KG1 (cell line): ENCODE results near the gene AK9.
"Not testable (repeated sequence)": the region's sequence is repeated elsewhere in the genome, so short reads cannot be mapped to it uniquely, and the experiment has no call there.

Source experiments
- DNase-seq: peaks from one replicate; lab custom pipeline; 2025; lab: John Stamatoyannopoulos, UW

AK9 gene

DNA sequence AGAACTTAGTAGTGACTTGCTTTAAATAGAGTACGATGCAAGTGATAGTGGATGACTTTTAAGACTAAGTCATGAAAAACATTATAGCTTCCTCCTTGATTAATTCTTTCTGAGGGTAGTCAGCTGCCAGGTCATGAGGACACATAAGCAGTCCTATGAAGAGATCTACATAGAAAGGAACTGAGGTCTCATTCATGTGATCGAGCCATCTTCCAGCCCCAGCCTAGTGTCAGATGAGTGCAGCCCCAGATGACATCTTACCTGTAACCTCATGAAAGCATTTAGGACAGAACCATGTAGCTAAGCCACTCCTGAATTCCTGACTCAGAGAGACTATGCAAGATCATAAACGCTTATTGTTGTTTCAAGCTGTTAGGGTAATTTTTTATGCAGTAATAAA lies 67.7 kb downstream of the AK9 start:
- DNase-seq: no peak

DNA sequence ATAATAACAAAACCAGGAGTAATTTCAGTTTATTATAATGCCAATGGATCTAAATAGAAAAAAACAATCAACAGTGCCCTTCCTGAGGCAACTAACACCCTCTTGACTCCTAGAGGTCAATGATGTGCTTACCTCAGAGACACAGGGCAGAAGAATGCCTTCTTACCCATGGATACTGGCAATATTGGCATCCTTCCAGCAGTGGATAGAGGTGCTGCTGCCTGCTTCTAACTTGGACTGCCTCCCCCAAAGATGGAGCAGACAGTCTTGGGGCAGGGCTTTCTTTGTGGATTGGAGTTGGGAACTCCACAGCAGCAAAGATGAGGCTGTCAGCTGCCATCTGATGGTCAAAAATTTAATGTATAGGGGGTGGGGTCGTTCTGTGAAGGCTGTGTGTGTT lies 78.7 kb downstream of the AK9 start:
- no peak for DNase-seq

DNA sequence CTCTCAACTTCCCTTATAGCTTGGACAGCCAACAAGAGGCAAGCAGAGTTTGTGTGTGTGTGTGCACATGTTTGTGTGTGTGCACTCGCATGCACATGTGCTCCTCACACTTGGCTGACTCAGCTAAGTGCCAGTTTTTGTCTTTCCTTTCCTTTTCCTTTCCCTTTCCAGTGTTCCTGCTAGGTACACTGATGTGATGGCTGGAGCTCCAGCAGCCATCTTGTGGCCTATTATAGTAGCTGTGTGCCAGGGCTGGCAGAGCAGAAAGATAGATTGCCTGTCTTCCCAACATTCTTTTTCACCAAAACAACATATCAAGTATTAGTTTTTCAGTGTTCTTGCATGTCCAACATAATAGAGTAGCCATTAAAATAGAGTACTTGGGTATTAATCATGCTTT lies 79.5 kb downstream of the AK9 start:
- DNase-seq: no peak

DNA sequence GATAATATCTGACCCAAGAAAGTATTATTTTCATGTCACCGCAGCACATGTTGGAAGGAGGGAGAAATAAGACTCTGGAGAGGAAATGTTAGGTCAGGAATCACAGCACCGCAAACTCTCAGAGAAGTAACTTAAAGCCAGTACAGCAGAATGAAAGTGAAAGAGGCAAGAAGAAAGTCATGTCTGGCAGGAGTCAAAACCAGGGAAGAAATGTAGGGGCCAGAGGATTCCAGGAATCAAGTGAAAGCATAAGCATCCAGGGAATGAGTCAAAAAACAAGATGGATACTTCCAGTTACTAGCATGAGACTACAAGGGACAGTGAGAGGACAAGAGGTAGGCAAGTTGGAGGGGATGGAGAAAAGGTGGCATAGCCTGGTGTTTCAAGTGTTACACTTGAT lies 80.4 kb downstream of the AK9 start:
- DNase-seq: no peak

DNA sequence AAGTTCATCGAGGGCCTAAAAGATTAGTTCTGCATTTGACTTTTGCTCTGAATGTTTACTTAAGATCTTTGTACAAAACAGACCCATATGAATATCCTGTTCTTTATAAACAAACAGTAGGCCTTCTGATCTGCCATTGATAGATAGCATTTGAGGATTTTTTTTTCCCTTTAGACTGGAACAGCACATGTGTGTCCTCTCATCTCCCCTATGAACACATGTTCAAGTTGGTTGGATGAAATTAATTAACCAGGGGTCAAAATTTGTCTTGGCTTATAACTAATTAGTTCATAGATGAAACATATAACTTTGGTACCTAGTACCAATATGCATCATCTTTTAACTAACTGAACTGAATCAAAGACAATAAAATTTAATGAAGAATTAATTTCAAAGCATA lies 81.3 kb downstream of the AK9 start:
- no peak for DNase-seq

DNA sequence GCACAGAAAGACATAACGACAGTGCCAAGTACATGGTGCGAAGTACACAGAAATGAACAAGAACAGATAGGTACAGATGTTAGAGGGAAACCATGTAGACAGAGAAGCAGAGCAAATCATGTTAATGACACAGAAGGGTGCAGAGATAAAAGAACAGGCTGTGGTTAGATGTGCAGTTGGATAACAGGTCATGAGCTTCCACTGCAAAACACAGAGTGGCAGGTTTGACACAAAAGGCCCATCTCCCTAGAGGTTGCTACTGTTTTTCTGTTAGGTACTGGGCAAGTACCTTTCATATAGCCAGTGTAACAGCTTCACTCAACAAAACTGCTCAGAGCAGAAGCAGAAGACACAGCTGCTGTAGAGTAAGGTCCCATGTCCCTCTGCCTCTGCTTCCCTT lies 84.6 kb downstream of the AK9 start:
- no peak for DNase-seq

DNA sequence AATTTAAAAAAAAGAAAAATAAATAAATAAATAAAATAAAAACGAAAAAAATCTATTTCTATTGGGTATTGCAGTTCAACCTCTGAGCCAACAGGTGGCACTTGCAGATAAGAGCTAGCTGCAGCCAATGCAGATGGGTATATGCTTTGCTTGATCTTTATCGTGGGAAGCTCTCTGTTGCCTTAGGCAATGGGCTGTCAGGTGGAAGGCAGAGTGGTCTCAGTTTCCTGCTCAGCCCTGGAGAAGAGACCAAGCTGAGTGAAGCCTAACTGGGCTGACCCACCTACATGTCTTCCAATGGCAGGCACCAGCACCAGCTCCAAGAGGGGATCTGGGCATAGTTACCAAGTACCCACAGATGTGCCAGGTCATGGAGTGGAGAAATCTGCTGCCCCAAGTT lies 95.0 kb downstream of the AK9 start:
- DNase-seq: no peak

DNA sequence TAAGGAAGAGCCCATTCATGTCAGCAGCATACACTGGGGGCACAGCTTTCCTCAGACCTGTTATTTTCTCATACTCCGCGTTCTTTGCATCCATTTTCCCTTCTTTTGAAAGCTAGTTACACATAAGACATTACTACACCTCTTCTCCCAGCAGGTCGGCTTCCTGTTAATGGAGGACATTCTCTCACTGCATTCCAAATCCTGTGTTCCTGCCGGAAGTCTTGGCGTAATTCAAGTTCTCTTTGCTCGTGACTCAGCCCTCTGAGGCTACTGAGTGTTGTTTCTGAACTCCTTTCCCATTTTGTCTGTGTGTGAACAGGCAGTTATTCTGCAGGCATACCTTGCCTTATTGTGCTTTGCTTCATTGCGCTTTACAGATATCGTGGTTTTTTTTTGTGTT lies 110.5 kb downstream of the AK9 start:
- DNase-seq: no peak

- DNase-seq: no peak
Measured at GRCh38 chr6:109579361-109579760, 111.6 kb downstream of the AK9 start.

DNA sequence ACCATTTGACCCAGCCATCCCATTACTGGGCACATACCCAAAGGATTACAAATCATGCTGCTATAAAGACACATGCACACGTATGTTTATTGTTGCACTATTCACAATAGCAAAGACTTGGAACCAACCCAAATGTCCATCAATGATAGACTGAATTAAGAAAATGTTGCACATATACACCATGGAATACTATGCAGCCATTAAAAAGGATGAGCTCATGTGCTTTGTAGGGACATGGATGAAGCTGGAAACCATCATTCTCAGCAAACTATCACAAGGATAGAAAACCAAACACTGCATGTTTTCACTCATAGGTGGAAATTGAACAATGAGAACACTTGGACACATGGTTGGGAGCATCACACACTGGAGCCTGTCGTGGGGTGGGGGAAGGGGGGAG lies 121.1 kb downstream of the AK9 start:
- DNase-seq: not testable (repeated sequence)

DNA sequence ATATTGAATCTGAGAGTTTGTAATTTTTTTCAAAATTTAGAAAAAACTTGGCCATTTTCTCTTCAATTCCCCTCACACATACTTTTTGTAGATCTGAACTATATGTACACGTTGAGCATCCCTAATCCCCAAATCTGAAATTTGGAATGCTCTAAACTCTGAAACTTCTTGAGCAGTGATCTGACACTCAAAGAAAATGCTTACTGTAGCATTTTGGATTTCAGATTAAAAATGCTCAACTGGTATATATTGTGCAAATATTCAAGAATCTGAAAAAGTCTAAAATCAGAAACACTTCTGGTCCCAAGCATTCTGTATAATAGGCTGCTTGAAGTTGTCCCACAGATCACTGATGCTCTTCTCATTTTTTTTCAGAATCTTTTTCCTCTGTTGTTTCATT lies 129.2 kb downstream of the AK9 start:
- no peak for DNase-seq

GRCh38 chr6:109531446-109531845 lies 159.6 kb downstream of the AK9 start:
- no peak for DNase-seq

GRCh38 chr6:109527989-109528388 lies 163.0 kb downstream of the AK9 start:
- no peak for DNase-seq

DNA sequence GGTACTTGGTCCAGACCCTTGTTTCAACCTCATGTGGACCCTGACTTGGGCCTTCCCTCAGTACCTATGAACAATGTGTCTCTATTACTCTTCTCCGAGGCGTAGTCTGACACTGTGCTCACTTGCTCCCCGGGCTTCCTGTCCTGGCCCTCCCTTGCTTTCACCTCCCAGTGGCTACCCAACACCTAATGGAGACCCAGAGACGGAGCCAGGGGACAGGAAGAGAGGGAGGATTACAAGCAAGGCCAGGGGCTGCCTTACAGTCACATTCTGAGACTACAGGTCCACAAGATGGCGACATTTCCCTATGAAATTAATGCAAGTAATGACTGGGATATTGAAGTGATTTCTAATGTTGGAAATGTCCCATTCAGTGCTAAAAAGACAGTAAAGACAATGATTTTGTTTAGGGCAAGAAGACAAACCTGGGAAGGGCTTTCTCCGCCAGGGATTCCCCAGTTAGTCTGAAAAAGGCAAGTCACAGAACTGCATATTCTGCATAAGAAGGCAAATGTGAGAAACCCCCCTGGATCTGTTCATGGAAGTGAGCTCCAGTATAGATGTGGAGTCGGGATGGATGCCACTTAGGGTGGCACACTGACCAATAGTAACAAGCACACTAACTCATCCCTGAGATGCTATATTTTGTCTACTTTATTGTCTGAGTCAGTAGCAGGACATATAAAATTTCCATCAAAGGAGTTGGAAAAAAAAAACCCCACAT lies 163.9 kb downstream of the AK9 start:
- peak; percentile 55 for DNase-seq

DNA sequence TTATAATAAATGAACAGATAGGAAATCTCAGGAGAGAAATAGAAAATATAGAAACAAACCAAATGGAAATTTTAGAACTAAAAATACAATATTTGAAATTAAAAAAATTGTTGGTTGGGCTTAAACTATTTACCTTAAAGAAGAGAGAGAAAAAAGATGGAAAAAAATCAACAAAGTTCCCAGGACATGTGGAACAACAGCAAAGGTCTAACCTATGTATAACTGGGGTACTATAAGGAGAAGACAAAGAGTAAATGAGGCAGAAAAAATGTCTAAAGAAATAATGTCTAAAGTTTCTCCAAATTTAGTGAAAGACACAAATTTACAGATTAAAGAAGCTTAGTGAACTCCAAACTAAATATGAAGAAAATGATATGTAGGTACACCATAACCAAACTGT lies 166.9 kb downstream of the AK9 start:
- DNase-seq: no peak

DNA sequence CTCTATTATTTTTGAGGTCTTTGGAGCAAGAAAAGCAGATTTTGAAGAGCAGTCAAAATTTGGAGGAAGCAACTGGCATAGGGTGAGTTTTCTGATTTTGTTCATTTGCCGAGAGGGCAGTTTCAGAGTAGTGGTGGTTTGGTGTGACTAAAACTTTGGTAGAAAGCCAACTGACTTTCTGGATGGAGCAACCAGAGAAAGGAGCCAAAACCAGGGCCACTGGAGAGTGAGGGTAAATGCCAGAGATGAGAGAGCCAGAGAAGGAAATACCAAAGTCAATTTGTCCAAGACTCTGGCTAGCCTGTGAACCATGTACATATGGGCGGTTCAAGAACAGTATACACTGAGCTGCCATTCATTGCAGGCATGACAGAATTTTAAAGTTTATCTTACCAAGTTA lies 167.5 kb downstream of the AK9 start:
- DNase-seq: no peak

DNA sequence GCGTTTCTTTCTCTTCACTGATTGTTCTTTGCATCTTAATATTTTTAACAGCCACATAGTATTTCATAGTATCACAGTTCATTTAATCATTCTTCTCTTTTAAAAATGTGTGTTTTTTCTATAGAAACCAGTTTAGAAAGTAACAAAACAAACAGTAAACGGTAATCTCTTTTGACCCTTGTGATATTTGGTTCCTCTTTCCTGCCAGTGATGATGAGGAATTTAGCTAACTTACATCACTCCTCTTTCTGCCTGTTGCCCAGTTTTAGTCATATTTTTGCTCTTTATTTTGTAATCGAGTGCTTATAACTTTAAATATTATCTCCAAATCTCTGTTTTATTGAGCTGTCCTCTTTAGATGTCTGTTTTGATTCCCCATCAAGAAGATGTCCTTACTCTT lies 169.9 kb downstream of the AK9 start:
- no peak for DNase-seq

- DNase-seq: not testable (repeated sequence)
Measured at GRCh38 chr6:109519647-109520046, 171.4 kb downstream of the AK9 start.

- DNase-seq: peak; percentile 39
Measured at GRCh38 chr6:109516929-109517328, 174.1 kb downstream of the AK9 start.

DNA sequence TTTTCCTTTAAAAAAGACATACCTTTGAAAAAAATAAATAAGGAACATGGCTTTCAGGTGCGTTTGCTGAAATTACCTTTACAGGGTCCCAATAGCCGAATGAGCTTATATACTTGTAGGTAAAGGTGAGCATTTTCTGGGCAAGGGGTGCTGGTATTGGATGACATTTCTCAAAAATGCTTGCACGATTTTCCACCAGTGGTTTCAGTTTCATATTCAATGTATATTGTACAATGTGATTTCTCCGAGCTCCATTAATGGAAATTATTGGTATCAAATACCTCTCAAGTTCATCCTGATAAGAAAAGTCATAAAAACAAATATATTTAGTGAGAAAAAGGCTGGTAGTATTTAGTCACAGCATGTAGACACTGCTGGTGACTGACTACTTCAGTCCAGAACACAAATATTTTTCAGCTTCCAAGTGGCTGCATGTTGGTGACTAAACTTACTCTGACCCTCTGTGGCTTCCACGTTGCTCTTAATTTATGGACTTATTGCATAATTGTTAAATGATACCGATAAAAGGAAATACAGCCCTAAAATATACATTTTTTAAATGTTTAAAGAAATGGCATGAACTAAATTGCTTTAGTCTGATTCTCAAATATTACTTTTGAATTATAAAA lies 175.1 kb downstream of the AK9 start:
- DNase-seq: no peak

GRCh38 chr6:109514946-109515345 lies 176.1 kb downstream of the AK9 start:
- DNase-seq: no peak

- DNase-seq: no peak
Measured at GRCh38 chr6:109513571-109514071, 177.4 kb downstream of the AK9 start.

- no peak for DNase-seq
Measured at GRCh38 chr6:109512271-109512817, 178.7 kb downstream of the AK9 start.

DNA sequence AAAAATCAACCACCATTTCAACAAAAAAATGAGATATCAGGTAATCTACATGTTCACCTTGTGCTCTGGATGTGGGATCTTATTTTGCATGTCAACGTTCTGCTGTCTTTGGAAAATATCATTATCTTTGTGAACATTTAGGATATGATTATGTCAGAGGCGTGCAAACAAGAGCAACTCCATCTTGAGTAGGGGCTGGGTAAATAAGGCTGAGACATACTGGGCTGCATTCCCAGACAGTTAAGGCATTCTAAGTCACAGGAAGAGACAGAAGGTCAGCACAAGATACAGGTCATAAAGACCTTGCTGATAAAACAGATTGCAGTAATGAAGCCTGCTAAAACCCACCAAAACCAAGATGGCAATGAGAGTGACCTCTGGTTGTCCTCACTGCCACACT lies 179.2 kb downstream of the AK9 start:
- DNase-seq: no peak
